ENCODE data around the gene GTF2F2.
"Not testable (repeated sequence)": the region's sequence is repeated elsewhere in the genome, so short reads cannot be mapped to it uniquely, and the experiment has no call there.

Gene GTF2F2

DNA sequence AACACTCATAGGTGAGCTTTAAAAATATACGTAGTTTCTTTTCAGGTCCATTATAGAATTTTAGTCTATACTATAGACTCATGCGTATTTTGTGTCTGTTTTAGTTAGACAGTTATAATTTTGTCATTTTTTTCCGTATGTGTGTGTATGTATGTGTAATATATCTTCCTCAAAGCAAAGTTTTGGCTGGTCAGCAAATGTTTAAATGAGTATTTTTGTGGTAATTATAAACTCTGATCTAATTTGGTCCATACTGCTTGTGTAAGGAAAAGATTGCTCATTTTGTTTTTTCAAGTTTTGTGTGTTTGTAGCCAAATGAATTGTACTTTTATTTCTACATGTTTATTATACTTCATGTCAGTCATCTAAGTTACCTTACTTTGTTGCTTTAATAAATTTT is 60.0 kb downstream of the GTF2F2 start:
- no peak for DNase-seq (ENCODE audit: low read depth in 2 of 2)

GRCh38 chr13:45180713-45181601 is 60.6 kb downstream of the GTF2F2 start:
- DNase-seq (ENCODE audit: low read depth in 2 of 2) = no peak

GRCh38 chr13:45184693-45185092 is 64.4 kb downstream of the GTF2F2 start:
- DNase-seq (ENCODE audit: low read depth in 2 of 2) = no peak

- DNase-seq (ENCODE audit: low read depth in 2 of 2) = no peak
Measured at GRCh38 chr13:45185286-45185685, 65.0 kb downstream of the GTF2F2 start.

- DNase-seq (ENCODE audit: low read depth in 2 of 2) = not testable (repeated sequence)
Measured at GRCh38 chr13:45189077-45189476, 68.8 kb downstream of the GTF2F2 start.

DNA sequence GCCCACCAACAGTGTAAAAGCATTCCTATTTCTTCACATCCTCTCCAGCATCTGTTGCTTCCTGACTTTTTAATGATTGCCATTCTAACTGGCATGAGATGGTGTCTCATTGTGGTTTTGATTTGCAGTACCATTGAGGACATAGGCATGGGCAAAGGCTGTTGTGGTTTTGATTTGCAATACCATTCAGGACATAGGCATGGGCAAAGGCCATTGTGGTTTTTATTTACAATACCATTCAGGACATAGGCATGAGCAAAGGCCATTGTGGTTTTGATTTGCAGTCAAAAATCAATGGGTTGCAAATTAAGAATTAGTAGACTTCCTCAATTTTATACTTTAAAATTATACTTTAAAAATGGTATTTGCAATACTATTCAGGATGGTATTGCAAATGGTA is 69.2 kb downstream of the GTF2F2 start:
- DNase-seq (ENCODE audit: low read depth in 2 of 2) = not testable (repeated sequence)

DNA sequence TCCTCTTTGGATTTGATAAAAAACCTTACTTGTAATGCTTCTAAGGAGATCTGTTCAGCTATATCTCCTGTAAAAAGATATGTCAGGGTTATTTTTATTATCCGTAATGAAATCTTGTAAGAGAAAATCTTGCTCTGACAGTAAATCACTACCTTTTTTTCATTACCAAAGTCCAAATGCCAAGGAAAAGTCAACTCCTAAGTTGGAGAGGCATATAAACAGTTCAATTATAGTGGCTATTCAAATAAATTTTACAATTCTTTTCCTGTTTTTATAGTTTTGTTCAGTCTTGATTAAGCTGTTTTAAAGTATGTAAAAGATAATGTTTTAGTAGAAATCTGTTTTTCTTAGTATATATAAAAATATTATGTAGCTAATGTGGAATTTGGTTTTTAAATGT is 71.6 kb downstream of the GTF2F2 start:
- DNase-seq (ENCODE audit: low read depth in 2 of 2) = no peak

GRCh38 chr13:45194081-45194939 is 74.0 kb downstream of the GTF2F2 start:
- DNase-seq (ENCODE audit: low read depth in 2 of 2) = no peak

- DNase-seq (ENCODE audit: low read depth in 2 of 2) = no peak
Measured at GRCh38 chr13:45195421-45195820, 75.1 kb downstream of the GTF2F2 start.

DNA sequence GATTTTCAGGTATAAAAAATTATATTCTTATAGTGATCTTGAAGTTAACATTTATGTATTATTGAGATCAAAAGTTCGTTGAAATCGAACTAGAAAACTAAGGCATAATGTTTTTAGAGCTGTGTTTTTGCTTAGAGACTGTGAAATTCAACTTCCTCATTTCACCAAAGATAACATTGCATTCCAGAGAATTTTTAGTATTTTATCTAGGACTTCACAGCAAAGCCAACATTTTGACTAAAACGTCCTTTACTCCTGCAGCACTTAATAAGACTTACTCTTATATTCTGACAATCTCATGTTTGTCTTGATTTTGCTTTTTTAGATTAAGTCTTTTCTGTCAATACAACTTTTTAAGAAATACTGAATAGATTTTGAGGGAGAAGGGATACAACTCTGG is 75.8 kb downstream of the GTF2F2 start:
- DNase-seq (ENCODE audit: low read depth in 2 of 2) = no peak

DNA sequence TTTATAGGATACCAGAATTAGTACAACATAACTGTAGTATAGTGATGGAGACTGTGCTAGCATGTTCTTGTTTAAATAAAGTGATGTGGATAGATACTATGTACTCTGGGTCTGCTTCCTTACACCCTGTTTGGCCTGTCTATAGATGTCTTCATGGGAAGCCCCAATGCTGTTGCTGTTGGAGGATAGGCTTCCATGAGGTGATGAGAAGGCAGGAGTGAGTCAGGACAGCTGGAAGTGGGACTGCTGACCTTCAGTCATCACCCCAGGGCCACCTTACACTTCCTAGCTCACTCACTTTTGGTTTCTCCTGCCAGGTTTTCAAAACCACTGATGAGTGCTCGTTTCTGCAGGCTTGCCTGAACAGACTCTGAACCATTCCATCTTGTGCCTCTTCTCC is 76.3 kb downstream of the GTF2F2 start:
- DNase-seq (ENCODE audit: low read depth in 2 of 2) = no peak

- DNase-seq (ENCODE audit: low read depth in 2 of 2) = no peak
Measured at GRCh38 chr13:45198041-45198440, 77.7 kb downstream of the GTF2F2 start.

DNA sequence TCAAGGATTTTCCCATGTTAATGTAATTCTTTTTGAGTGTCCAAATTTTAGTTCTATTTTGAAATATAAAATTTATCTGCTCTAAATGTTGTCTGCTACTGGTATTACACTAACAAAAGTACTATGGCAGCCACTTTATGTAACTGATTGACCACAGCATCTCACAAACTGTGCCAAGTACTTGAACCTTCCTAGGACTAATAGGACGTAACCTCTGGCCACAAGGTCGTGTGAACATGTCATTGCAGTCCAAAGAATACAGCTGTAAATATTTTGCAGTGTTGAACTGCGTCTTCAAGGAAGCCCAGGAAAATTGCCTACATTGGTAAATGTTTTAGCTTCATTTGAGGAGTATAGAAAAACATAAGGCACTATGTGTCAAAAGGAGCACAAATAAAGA is 78.6 kb downstream of the GTF2F2 start:
- no peak for DNase-seq (ENCODE audit: low read depth in 2 of 2)

GRCh38 chr13:45199711-45200110 is 79.4 kb downstream of the GTF2F2 start:
- no peak for DNase-seq (ENCODE audit: low read depth in 2 of 2)

DNA sequence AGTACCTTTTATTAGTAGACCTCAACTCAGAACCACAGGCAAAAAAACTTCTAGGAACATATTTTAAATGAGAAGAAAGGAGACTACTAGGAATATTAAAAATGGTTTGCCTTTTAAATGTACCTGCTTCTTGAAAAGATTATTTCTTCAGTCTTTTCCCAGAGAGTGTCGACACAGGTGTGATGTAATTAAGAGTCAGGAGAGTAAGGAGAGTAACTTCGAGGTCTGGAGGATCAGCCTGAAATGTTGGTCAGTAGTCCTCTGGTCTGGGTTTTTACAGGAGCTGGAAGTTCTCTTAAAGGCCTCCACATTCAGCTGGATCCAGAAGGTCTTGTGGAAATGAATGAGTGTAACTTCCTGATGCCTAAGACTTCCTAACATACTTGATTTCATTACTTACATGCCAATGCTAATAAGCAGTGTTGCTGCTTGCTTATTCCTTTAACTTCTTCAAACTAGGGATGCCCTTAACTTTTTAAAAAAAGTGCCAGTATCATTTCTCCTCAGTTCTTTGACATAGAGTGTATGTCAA is 80.5 kb downstream of the GTF2F2 start, which contains the start of gene KCTD4:
Gene KCTD4 (minus strand): TSS at position 345 of the 532 bp plus-strand sequence. CDS start 6,478 bp downstream, outside the sequence.
- no peak for DNase-seq (ENCODE audit: low read depth in 2 of 2)

- no peak for DNase-seq (ENCODE audit: low read depth in 2 of 2)
Measured at GRCh38 chr13:45205124-45205523, 84.8 kb downstream of the GTF2F2 start.

GRCh38 chr13:45206340-45206739 is 86.0 kb downstream of the GTF2F2 start:
- no peak for DNase-seq (ENCODE audit: low read depth in 2 of 2)

GRCh38 chr13:45207319-45207718 is 87.0 kb downstream of the GTF2F2 start:
- no peak for DNase-seq (ENCODE audit: low read depth in 2 of 2)

DNA sequence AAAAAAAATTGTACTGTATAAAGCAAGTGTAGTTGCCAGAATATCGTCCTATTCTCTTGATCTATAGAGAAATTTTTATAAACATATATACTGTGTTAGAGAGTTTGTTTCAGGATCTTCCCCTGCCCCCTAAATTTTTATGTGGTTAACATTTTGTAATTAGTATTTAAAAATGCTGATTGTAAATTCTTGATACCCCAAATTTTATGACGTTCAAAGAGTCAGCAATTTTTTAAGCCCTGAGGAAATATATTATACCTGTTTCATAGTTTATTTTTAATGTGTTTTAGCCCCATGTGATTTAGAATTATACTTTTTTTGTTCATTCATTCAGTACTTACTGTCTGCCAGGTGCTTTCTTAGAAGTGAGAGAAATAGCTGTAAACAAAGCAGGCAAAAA is 87.8 kb downstream of the GTF2F2 start:
- no peak for DNase-seq (ENCODE audit: low read depth in 2 of 2)

GRCh38 chr13:45209229-45209628 is 88.9 kb downstream of the GTF2F2 start:
- DNase-seq (ENCODE audit: low read depth in 2 of 2) = no peak

GRCh38 chr13:45215392-45216077 is 95.2 kb downstream of the GTF2F2 start:
- no peak for DNase-seq (ENCODE audit: low read depth in 2 of 2)

- DNase-seq (ENCODE audit: low read depth in 2 of 2) = no peak
Measured at GRCh38 chr13:45216193-45216592, 95.9 kb downstream of the GTF2F2 start.
